AG04449 (cell line): ENCODE results near the gene TRMT1L.

Source experiments
- CTCF ChIA-PET: fragments of 350-600 bp; formaldehyde crosslinking; extraction: SDS; loops from one replicate; lab custom pipeline; 2021; ENCODE audit warnings: antibody characterized with exemption; lab: Yijun Ruan, JAX
- POLR2A ChIA-PET: fragments of 400-600, 350-600 bp; formaldehyde crosslinking; extraction: SDS; loops from one replicate; lab custom pipeline; 2020; ENCODE audit warnings: antibody characterized with exemption, inconsistent platforms; lab: Yijun Ruan, JAX
- DNase-seq: peaks from one replicate; pipeline ENCODE4 v3.0.0-alpha.2; 2010; ENCODE audit warnings: low read depth, low spot score
- H3K4me3 ChIP-seq: 2 replicates; pipeline ENCODE4 v1.5.1; 2011; ENCODE audit warnings: low read depth, mild to moderate bottlenecking, control low read depth, low read length
- TF ChIP-seq, protein P1 (sequence below): IDR thresholded peaks from one replicate; pipeline ENCODE4 v1.5.1; 2011; ENCODE audit warnings: mild to moderate bottlenecking, moderate library complexity, low read length, control low read depth, inconsistent platforms; ENCODE audit not compliant: insufficient read depth; ENCODE audit errors: missing control alignments

Gene TRMT1L

DNA sequence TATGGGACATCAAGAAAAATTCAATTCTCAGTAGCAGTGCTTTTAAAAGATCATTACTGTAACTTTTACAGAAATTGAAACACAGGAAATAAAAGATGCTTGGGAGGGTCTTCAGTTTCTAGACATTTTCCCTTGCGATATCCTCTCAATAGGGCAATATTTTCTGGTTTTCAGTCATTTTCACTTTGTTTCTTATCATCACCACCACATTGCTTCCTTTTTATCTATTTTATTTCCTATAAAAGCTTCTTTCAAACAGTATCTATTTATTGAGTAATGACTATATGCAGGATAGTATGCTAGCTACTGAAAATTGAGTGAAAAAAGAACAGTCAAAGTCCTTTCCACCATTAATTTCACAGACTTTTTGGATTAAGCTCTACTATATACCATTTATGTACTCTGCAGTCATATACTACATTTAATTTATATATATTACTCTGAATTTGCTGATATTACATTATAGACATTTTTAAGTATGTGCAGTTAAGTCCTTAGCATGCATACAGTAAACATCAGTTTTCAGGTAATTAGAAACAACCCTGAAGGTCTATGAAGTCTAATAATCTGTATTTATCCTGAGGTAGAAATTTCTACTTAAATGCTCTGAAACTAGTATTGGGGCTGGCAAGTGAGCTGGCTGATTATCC is 18.7 kb downstream of the TRMT1L start:
- TF ChIP-seq, protein P1, sequence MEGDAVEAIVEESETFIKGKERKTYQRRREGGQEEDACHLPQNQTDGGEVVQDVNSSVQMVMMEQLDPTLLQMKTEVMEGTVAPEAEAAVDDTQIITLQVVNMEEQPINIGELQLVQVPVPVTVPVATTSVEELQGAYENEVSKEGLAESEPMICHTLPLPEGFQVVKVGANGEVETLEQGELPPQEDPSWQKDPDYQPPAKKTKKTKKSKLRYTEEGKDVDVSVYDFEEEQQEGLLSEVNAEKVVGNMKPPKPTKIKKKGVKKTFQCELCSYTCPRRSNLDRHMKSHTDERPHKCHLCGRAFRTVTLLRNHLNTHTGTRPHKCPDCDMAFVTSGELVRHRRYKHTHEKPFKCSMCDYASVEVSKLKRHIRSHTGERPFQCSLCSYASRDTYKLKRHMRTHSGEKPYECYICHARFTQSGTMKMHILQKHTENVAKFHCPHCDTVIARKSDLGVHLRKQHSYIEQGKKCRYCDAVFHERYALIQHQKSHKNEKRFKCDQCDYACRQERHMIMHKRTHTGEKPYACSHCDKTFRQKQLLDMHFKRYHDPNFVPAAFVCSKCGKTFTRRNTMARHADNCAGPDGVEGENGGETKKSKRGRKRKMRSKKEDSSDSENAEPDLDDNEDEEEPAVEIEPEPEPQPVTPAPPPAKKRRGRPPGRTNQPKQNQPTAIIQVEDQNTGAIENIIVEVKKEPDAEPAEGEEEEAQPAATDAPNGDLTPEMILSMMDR: no peak
- POLR2A ChIA-PET: no interaction called here
- no peak for DNase-seq
- CTCF ChIA-PET: interaction anchor here (1.0 kb wide), 1 partner anchor 32 kb away, joined by 3 read pairs; no protein-coding TSS in a partner anchor
- H3K4me3 ChIP-seq: no peak overlapping the region

DNA sequence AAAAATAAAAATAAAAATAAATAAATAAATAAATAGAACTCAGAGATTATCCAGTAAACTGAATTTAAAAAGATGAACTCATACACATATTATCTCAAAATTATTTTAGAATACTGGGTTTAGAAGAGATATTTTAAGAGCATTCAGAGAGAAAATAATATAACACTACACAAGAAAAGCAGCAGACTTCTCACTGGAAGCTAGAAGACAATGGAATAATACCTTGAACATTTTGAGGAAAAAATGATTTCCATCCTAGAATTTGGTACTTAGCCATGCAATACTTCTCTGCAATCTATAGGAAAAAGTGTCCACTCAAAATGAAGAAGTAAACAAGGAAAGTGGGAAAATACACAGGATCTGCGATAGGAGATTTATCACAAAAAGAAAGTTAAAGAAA is 24.2 kb downstream of the TRMT1L start:
- H3K4me3 ChIP-seq: no peak overlapping the region
- CTCF ChIA-PET: interaction anchor here (1.4 to 1.9 kb wide), 3 partner anchors 37 to 327 kb away, joined by 3 to 4 read pairs (median 4); no protein-coding TSS in a partner anchor
- POLR2A ChIA-PET: interaction anchor here (0.6 kb wide), 1 partner anchor 30 kb away, joined by 3 read pairs; no protein-coding TSS in a partner anchor
- TF ChIP-seq, protein P1: no peak
- no peak for DNase-seq

DNA sequence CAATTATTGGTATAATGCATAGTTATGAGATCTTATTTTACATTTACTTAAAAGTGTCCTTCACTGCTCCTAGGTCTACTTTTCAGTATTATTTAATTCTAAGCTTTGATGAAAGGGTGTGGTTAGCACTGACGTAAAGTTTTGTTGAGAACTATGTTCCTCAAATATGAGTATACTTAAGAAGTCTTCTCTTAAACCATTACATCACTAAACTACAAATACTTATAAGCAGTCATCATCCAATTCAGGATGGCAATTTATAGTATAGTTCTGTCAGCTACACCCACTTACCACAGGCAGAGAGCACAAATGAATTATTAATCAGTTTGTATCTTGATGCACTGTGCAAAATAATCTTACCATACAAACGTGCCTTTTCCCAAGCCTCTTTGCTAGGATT is 27.0 kb downstream of the TRMT1L start:
- POLR2A ChIA-PET: no interaction called here
- CTCF ChIA-PET: no interaction called here
- DNase-seq: no peak
- H3K4me3 ChIP-seq: no peak overlapping the region
- TF ChIP-seq, protein P1: no peak

DNA sequence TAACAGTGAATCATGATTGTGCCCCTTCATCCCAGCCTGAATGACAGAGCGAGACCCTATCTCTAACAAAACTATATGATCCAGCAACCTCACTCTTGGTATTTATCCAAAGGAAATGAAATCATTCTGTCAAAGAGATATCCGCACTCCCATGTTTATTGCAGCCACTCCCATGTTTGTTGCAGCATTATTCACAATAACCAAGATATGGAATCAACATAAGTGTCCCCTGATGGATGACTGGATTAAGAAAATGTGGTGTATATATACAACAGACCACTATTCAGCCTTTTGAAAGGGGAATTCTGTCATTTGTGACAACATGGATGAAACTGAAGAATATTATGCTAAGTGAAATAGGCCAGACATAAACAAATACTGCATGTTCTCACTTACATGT is 44.4 kb downstream of the TRMT1L start:
- no peak for DNase-seq
- CTCF ChIA-PET: no interaction called here
- POLR2A ChIA-PET: no interaction called here
- TF ChIP-seq, protein P1: no peak
- H3K4me3 ChIP-seq: no peak overlapping the region

DNA sequence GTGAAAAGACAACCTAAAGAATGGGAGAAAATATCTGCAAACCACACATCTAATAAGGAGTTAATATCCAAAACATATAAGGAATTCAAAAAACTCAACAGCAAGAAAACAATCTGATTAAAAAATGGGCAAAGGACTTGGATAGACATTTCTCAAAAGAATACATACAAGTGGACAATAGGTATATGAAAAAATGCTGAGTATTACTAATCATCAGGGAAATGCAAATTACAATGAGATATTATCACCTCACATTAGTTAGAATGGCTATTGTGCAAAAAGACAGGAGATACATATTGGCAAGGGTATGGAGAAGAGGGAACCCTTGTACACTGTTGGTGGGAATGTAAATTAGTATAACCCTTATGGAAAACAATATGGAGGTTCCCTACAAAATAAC is 44.9 kb downstream of the TRMT1L start:
- no peak overlapping the region for H3K4me3 ChIP-seq
- ChIA-PET POLR2A (no interaction called here), CTCF (no interaction called here)
- no peak for DNase-seq
- TF ChIP-seq, protein P1: no peak

DNA sequence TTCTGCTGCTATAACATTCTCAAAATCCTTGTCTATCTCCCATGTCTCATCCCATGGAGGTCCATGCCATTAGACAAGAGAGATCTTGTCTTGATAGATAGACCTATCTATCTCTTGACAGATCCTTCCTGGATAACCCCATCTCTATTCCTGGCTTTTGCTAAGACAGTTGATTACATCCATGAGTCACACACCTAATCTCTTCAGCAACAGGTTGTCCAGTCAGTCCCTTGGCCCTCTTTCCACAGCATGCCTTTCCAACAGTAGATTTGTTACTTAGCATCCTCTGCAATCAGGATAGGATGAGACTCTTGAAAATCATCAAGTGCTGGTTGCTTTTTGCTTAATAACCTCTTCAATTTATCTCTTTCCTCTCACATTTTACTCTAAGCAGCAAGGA is 46.6 kb downstream of the TRMT1L start:
- ChIA-PET POLR2A (no interaction called here), CTCF (no interaction called here)
- TF ChIP-seq, protein P1: no peak
- H3K4me3 ChIP-seq: no peak overlapping the region
- no peak for DNase-seq
